HepG2 (cell line): ENCODE measurements around the gene PIK3R4. TPM values are rescaled to one million over a fixed set of nuclear protein-coding genes. Genes with fewer than 3 reads are reported as not detected.

Experiments used
- BRCA1 ChIP-seq: sonication (generic); formaldehyde crosslinking; IDR thresholded peaks from 2 replicates; pipeline ENCODE4 v1.4.0; 2020; ENCODE audit warnings: missing genetic modification reagents
- BRD4 ChIP-seq: sonication (generic); formaldehyde crosslinking; IDR thresholded peaks from 2 replicates; pipeline ENCODE4 v1.4.0; 2020; ENCODE audit warnings: missing genetic modification reagents
- CBFB ChIP-seq: sonication (generic); formaldehyde crosslinking; IDR thresholded peaks from 2 replicates; pipeline ENCODE4 v1.4.0; 2020; ENCODE audit warnings: missing genetic modification reagents
- ELF4 ChIP-seq: sonication (generic); formaldehyde crosslinking; IDR thresholded peaks from 2 replicates; pipeline ENCODE4 v1.5.0; 2020; ENCODE audit warnings: missing genetic modification reagents, mild to moderate bottlenecking, moderate library complexity, borderline replicate concordance
- KDM3A ChIP-seq: IDR thresholded peaks from 2 replicates; pipeline ENCODE4 v1.6.1; 2018; ENCODE audit warnings: low read depth, missing compliant biosample characterization
- MAF1 ChIP-seq: sonication (generic); formaldehyde crosslinking; IDR thresholded peaks from 2 replicates; pipeline ENCODE4 v1.5.0; 2020; ENCODE audit warnings: missing genetic modification reagents, borderline replicate concordance
- PAX8 ChIP-seq: sonication (generic); formaldehyde crosslinking; IDR thresholded peaks from 2 replicates; pipeline ENCODE4 v1.8.0; 2022; ENCODE audit warnings: mild to moderate bottlenecking, missing genetic modification reagents, borderline replicate concordance
- PRDM4 ChIP-seq: sonication (generic); formaldehyde crosslinking; IDR thresholded peaks from 2 replicates; pipeline ENCODE4 v1.9.0; 2021; ENCODE audit warnings: missing genetic modification reagents, borderline replicate concordance
- SALL2 ChIP-seq: sonication (generic); formaldehyde crosslinking; IDR thresholded peaks from 2 replicates; pipeline ENCODE4 v1.8.1; 2023; ENCODE audit warnings: mild to moderate bottlenecking, missing genetic modification reagents, inconsistent platforms
- SOX13 ChIP-seq, 3 experiments: fragments of 450-650 bp in 1 of 3; sonication (generic) in 1 of 3; formaldehyde crosslinking in 1 of 3; IDR thresholded peaks in 2 of 3; conservative IDR thresholded peaks in 1 of 3; 2 replicates each; pipeline versions ENCODE4 v1.5.0 to v1.6.1; 2016 to 2020; ENCODE audit warnings: antibody characterized with exemption in 1 of 3, mild to moderate bottlenecking in 1 of 3, missing compliant biosample characterization in 1 of 3, missing genetic modification reagents in 1 of 3, moderate library complexity in 1 of 3
- TBX3 ChIP-seq: fragments of 450-650 bp; IDR thresholded peaks from 2 replicates; pipeline ENCODE4 v1.6.1; 2017; ENCODE audit warnings: antibody characterized with exemption, mild to moderate bottlenecking, inconsistent platforms, borderline replicate concordance
- ZBTB1 ChIP-seq: sonication (generic); formaldehyde crosslinking; IDR thresholded peaks from 2 replicates; pipeline ENCODE4 v1.4.0; 2020; ENCODE audit warnings: missing genetic modification reagents, borderline replicate concordance
- ZMYM3 ChIP-seq: sonication (generic); formaldehyde crosslinking; IDR thresholded peaks from 2 replicates; pipeline ENCODE4 v1.5.1; 2020; ENCODE audit warnings: mild to moderate bottlenecking, missing genetic modification reagents
- ZNF180 ChIP-seq: sonication (generic); formaldehyde crosslinking; IDR thresholded peaks from 2 replicates; pipeline ENCODE4 v1.4.0; 2020; ENCODE audit warnings: low read depth, missing genetic modification reagents, borderline replicate concordance
- ZNF331 ChIP-seq: sonication (generic); formaldehyde crosslinking; IDR thresholded peaks from 2 replicates; pipeline ENCODE4 v1.4.0; 2020; ENCODE audit warnings: missing genetic modification reagents
- ZNF367 ChIP-seq: sonication (generic); formaldehyde crosslinking; IDR thresholded peaks from 2 replicates; pipeline ENCODE4 v1.4.0; 2020; ENCODE audit warnings: missing genetic modification reagents, borderline replicate concordance
- ZNF382 ChIP-seq: sonication (generic); formaldehyde crosslinking; IDR thresholded peaks from 2 replicates; pipeline ENCODE4 v1.5.0; 2020; ENCODE audit warnings: missing genetic modification reagents, mild to moderate bottlenecking, borderline replicate concordance
- ZNF550 ChIP-seq: sonication (generic); formaldehyde crosslinking; IDR thresholded peaks from 2 replicates; pipeline ENCODE4 v1.4.0; 2020; ENCODE audit warnings: mild to moderate bottlenecking, missing genetic modification reagents, borderline replicate concordance
- ZNF775 ChIP-seq: sonication (generic); formaldehyde crosslinking; IDR thresholded peaks from 2 replicates; pipeline ENCODE4 v1.4.0; 2020; ENCODE audit warnings: missing genetic modification reagents, mild to moderate bottlenecking, moderate library complexity, borderline replicate concordance
- ZNF782 ChIP-seq: sonication (generic); formaldehyde crosslinking; IDR thresholded peaks from 2 replicates; pipeline ENCODE4 v1.4.0; 2020; ENCODE audit warnings: missing genetic modification reagents, mild to moderate bottlenecking, borderline replicate concordance
- ZZZ3 ChIP-seq: sonication (generic); formaldehyde crosslinking; IDR thresholded peaks from 2 replicates; pipeline ENCODE4 v1.4.0; 2020; ENCODE audit warnings: missing genetic modification reagents, mild to moderate bottlenecking, borderline replicate concordance
- polyA plus RNA-seq, 8 experiments: library from polyadenylated mRNA; depleted of rRNA in 3 of 8; stranded (reverse) in 7 of 8; unstranded in 1 of 8; fragments of >200 nt; fragmentation: Illumina TruSeq in 4 of 8; extraction: Trizol in 4 of 8; gene quantifications; 2 replicates each; pipeline versions ENCODE4 v1.2.1 to v1.2.3, GENCODE V29; 2011 to 2016; ENCODE audit warnings: low read depth in 4 of 8, missing spikeins in 1 of 8, mixed read lengths in 1 of 8; ENCODE audit not compliant: insufficient read depth in 1 of 8
- total RNA-seq, 5 experiments: library from RNA; depleted of rRNA; stranded (reverse); fragments of >200 nt; fragmentation: Illumina TruSeq; extraction: Trizol; gene quantifications; 2 replicates each; pipeline ENCODE4 v1.2.3, GENCODE V29; 2016; ENCODE audit warnings: low read depth in 1 of 5
- TF ChIP-seq, protein P1 (sequence below): conservative IDR thresholded peaks from 2 replicates; pipeline ENCODE4 v1.6.1; 2018; ENCODE audit warnings: missing genetic modification reagents
- TF ChIP-seq, protein P2 (sequence below): sonication (generic); formaldehyde crosslinking; IDR thresholded peaks from 2 replicates; pipeline ENCODE4 v1.9.0; 2021; ENCODE audit warnings: missing genetic modification reagents, borderline replicate concordance
- TF ChIP-seq, protein P3 (sequence below): sonication (generic); formaldehyde crosslinking; IDR thresholded peaks from 2 replicates; pipeline ENCODE4 v1.4.0; 2020; ENCODE audit warnings: missing genetic modification reagents

Gene PIK3R4
- total and polyA plus RNA-seq, 2 of the 13 experiments (the other 11 are each of a cell fraction or from before 2014, with no cell fraction given) = 22.4 to 26.0 TPM

- TF ChIP-seq ZZZ3 (CRISPR knock-in tag) (no peak), TBX3 (no peak), BRCA1 (no peak), MAF1 (no peak), SALL2 (no peak), ZNF382 (CRISPR knock-in tag) (no peak), ZNF550 (CRISPR knock-in tag) (no peak), BRD4 (no peak), ZNF331 (CRISPR knock-in tag) (peak; percentile 68), ZNF180 (CRISPR knock-in tag) (no peak), ZBTB1 (CRISPR knock-in tag) (no peak), CBFB (no peak), KDM3A (CRISPR knock-in tag) (no peak), PRDM4 (CRISPR knock-in tag) (no peak), ZNF782 (CRISPR knock-in tag) (no peak), PAX8 (CRISPR knock-in tag) (no peak), ZNF367 (CRISPR knock-in tag) (no peak), ZMYM3 (CRISPR knock-in tag) (no peak), ELF4 (no peak), ZNF775 (CRISPR knock-in tag) (no peak), SOX13 (IDR thresholded peaks at IDR 0.05) (no peak), SOX13 (CRISPR knock-in tag; conservative IDR thresholded peaks at IDR 0.05 in 1 of 2, IDR thresholded peaks at IDR 0.05 in 1 of 2) (no peak)
- TF ChIP-seq, protein P1, sequence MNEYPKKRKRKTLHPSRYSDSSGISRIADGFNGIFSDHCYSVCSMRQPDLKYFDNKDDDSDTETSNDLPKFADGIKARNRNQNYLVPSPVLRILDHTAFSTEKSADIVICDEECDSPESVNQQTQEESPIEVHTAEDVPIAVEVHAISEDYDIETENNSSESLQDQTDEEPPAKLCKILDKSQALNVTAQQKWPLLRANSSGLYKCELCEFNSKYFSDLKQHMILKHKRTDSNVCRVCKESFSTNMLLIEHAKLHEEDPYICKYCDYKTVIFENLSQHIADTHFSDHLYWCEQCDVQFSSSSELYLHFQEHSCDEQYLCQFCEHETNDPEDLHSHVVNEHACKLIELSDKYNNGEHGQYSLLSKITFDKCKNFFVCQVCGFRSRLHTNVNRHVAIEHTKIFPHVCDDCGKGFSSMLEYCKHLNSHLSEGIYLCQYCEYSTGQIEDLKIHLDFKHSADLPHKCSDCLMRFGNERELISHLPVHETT (CRISPR knock-in tag) = no peak
- TF ChIP-seq, protein P2, sequence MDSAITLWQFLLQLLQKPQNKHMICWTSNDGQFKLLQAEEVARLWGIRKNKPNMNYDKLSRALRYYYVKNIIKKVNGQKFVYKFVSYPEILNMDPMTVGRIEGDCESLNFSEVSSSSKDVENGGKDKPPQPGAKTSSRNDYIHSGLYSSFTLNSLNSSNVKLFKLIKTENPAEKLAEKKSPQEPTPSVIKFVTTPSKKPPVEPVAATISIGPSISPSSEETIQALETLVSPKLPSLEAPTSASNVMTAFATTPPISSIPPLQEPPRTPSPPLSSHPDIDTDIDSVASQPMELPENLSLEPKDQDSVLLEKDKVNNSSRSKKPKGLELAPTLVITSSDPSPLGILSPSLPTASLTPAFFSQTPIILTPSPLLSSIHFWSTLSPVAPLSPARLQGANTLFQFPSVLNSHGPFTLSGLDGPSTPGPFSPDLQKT (CRISPR knock-in tag) = no peak
- TF ChIP-seq, protein P3, sequence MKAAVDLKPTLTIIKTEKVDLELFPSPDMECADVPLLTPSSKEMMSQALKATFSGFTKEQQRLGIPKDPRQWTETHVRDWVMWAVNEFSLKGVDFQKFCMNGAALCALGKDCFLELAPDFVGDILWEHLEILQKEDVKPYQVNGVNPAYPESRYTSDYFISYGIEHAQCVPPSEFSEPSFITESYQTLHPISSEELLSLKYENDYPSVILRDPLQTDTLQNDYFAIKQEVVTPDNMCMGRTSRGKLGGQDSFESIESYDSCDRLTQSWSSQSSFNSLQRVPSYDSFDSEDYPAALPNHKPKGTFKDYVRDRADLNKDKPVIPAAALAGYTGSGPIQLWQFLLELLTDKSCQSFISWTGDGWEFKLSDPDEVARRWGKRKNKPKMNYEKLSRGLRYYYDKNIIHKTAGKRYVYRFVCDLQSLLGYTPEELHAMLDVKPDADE (CRISPR knock-in tag) = no peak
Observed at GRCh38 chr3:130746246-130747039, at the start of gene PIK3R4 (continued).
